HS-27A (cell line): Measurements from ENCODE around the gene CCDC191.

Experiments used
- DNase-seq: peaks from one replicate; pipeline ENCODE4 v3.0.0-alpha.2; 2012; ENCODE audit warnings: low read depth, missing footprints

CCDC191 gene

GRCh38 chr3:114060906-114061655 lies 4.8 kb upstream of the CCDC191 start:
- DNase-seq, result no peak

GRCh38 chr3:114058646-114059045 lies 2.3 kb upstream of the CCDC191 start:
- DNase-seq, result no peak

GRCh38 chr3:114057011-114057347 lies 653 bp upstream of the CCDC191 start:
- no peak for DNase-seq

GRCh38 chr3:114052216-114052615 lies 4.1 kb downstream of the CCDC191 start:
- DNase-seq, result no peak

GRCh38 chr3:114043205-114043604 lies 13.1 kb downstream of the CCDC191 start:
- DNase-seq, result no peak

- no peak for DNase-seq
These were observed 20.4 kb downstream of the CCDC191 start for GRCh38 chr3:114035896-114036295.

- no peak for DNase-seq
These were observed 21.4 kb downstream of the CCDC191 start for GRCh38 chr3:114034787-114035545.

GRCh38 chr3:114034211-114034610 lies 22.1 kb downstream of the CCDC191 start:
- no peak for DNase-seq

- no peak for DNase-seq
These were observed 22.6 kb downstream of the CCDC191 start for GRCh38 chr3:114033721-114034120.

GRCh38 chr3:114026331-114026730 lies 30.0 kb downstream of the CCDC191 start:
- no peak for DNase-seq

GRCh38 chr3:114025451-114025850 lies 30.9 kb downstream of the CCDC191 start:
- DNase-seq, result no peak

GRCh38 chr3:114022145-114022802 lies 34.1 kb downstream of the CCDC191 start:
- no peak for DNase-seq

- DNase-seq, result no peak
These were observed 35.4 kb downstream of the CCDC191 start for GRCh38 chr3:114020907-114021306.

- no peak for DNase-seq
These were observed 36.8 kb downstream of the CCDC191 start for GRCh38 chr3:114019486-114019885.

- DNase-seq, result no peak
These were observed 42.1 kb downstream of the CCDC191 start for GRCh38 chr3:114014211-114014610.

- DNase-seq, result no peak
These were observed 45.1 kb downstream of the CCDC191 start for GRCh38 chr3:114011059-114011797.

- no peak for DNase-seq
These were observed 50.8 kb downstream of the CCDC191 start for GRCh38 chr3:114005481-114005880.

- DNase-seq, result no peak
These were observed 70.8 kb downstream of the CCDC191 start for GRCh38 chr3:113985541-113985940.

- no peak for DNase-seq
These were observed 72.8 kb downstream of the CCDC191 start for GRCh38 chr3:113983544-113983943.

GRCh38 chr3:113981803-113982202 lies 74.5 kb downstream of the CCDC191 start:
- DNase-seq, result no peak

- DNase-seq, result no peak
These were observed 76.4 kb downstream of the CCDC191 start for GRCh38 chr3:113979916-113980315.

- DNase-seq, result no peak
These were observed 78.5 kb downstream of the CCDC191 start for GRCh38 chr3:113977822-113978221.
